Measurements from ENCODE around the gene ADAMTS13.

ADAMTS13 gene

GRCh38 chr9:133437753-133438531 lies 15.8 kb downstream of the ADAMTS13 start:
- H3F3A ChIP-seq (ENCODE audit: insufficient read depth, low read length): no peaks in the 10 kb centered on the region
- H3K27me3 ChIP-seq (ENCODE audit: insufficient read depth, low read length): 0 out of 2 replicates have a peak, but pooled peaks cover under 1% of the 10 kb centered on the region
- no peak overlapping the region for H3K27ac ChIP-seq (ENCODE audit: low read depth, low read length, poor library complexity, severe bottlenecking)

DNA sequence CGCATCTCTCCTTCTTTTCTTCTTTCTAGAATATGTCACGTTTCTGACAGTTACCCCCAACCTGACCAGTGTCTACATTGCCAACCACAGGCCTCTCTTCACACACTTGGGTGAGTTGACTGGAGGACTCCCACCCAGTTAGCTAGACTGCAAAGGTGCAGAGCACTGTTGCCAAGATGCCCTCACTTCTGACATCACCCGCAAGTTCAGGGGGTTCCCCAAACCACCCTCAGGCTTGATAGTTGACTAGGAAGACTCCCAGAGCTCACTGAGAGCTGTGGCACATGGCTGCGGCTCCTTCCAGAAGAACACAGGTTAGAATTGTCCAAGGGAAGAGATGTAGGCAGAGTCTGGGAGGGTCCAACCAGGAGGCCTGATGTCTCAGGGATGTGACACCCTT lies 17.2 kb downstream of the ADAMTS13 start:
- TF ChIP-seq, protein P1, sequence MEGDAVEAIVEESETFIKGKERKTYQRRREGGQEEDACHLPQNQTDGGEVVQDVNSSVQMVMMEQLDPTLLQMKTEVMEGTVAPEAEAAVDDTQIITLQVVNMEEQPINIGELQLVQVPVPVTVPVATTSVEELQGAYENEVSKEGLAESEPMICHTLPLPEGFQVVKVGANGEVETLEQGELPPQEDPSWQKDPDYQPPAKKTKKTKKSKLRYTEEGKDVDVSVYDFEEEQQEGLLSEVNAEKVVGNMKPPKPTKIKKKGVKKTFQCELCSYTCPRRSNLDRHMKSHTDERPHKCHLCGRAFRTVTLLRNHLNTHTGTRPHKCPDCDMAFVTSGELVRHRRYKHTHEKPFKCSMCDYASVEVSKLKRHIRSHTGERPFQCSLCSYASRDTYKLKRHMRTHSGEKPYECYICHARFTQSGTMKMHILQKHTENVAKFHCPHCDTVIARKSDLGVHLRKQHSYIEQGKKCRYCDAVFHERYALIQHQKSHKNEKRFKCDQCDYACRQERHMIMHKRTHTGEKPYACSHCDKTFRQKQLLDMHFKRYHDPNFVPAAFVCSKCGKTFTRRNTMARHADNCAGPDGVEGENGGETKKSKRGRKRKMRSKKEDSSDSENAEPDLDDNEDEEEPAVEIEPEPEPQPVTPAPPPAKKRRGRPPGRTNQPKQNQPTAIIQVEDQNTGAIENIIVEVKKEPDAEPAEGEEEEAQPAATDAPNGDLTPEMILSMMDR (IDR thresholded peaks at IDR 0.05; ENCODE audit: low read length): no peak
- no peak for TF ChIP-seq EZH2 (IDR thresholded peaks at IDR 0.05; ENCODE audit: borderline replicate concordance, low read length)
- Histone ChIP-seq H4K20me1 (ENCODE audit: insufficient read depth, low read length) (no peaks in the 10 kb centered on the region), H3K9me3 (ENCODE audit: low read length) (no peaks in the 10 kb centered on the region)

More at GRCh38 chr9:133437753-133438531, 15.8 kb downstream of the ADAMTS13 start:
- Histone ChIP-seq H3K36me3 (ENCODE audit: insufficient read depth, low read length) (no peaks in the 10 kb centered on the region), H3K4me1 (ENCODE audit: insufficient read depth, low read length, severe bottlenecking) (no peaks in the 10 kb centered on the region), H3K4me3 (ENCODE audit: low read depth, low read length, poor library complexity, severe bottlenecking) (no peak overlapping the region), H3K9ac (ENCODE audit: low read length) (no peak overlapping the region), H3K4me2 (ENCODE audit: low read length) (no peak overlapping the region), H2AFZ (ENCODE audit: low read length) (no peak overlapping the region), H3K79me2 (ENCODE audit: insufficient read depth, low read length) (no peaks in the 10 kb centered on the region), H3K9me3 (ENCODE audit: low read length) (no peaks in the 10 kb centered on the region), H4K20me1 (ENCODE audit: insufficient read depth, low read length) (no peaks in the 10 kb centered on the region), H3K9me2 (ENCODE audit: low read depth, low read length) (no peaks in the 10 kb centered on the region)
- TF ChIP-seq, protein P1 (IDR thresholded peaks at IDR 0.05; ENCODE audit: low read length): peak; percentile 54
- no peak for TF ChIP-seq EZH2 (IDR thresholded peaks at IDR 0.05; ENCODE audit: borderline replicate concordance, low read length)

DNA sequence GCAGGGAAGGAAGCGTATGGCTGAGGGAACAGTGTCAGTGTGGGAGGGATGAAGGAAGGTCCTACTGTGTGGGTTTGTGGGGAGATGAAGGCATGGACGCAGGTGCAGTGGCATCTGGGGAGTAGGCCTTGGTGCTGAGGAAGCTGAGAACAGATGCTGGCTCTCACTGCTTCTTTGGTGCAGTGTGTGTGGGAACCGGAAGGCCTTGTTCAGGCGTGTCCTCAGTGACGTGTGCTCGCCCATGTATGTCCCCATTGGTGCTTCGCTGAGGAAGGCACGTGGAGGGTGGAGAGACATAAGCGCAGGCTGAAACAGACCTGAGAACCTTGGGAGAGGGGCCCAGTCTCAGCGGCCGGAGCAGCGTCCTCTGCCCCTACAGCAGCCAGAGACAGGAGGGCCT lies 18.7 kb downstream of the ADAMTS13 start:
- Histone ChIP-seq H3K4me1 (ENCODE audit: insufficient read depth, low read length, severe bottlenecking) (no peaks in the 10 kb centered on the region), H3K9me3 (ENCODE audit: low read length) (no peaks in the 10 kb centered on the region), H3K79me2 (ENCODE audit: insufficient read depth, low read length) (no peaks in the 10 kb centered on the region), H4K20me1 (ENCODE audit: insufficient read depth, low read length) (no peaks in the 10 kb centered on the region), H3K4me3 (ENCODE audit: low read depth, low read length, poor library complexity, severe bottlenecking) (no peak overlapping the region), H3K36me3 (ENCODE audit: insufficient read depth, low read length) (no peaks in the 10 kb centered on the region), H3K27me3 (ENCODE audit: insufficient read depth, low read length) (no peaks in the 10 kb centered on the region), H3K9ac (ENCODE audit: low read length) (no peak overlapping the region), H3K9me2 (ENCODE audit: low read depth, low read length) (no peaks in the 10 kb centered on the region), H3K4me2 (ENCODE audit: low read length) (no peak overlapping the region), H3F3A (ENCODE audit: insufficient read depth, low read length) (no peaks in the 10 kb centered on the region), H3K27ac (ENCODE audit: low read depth, low read length, poor library complexity, severe bottlenecking) (no peak overlapping the region), H2AFZ (ENCODE audit: low read length) (no peak overlapping the region)
- no peak for TF ChIP-seq EZH2 (IDR thresholded peaks at IDR 0.05; ENCODE audit: borderline replicate concordance, low read length)
- TF ChIP-seq, protein P1 (IDR thresholded peaks at IDR 0.05; ENCODE audit: low read length): no peak

More for the DNA sequence above, 17.2 kb downstream of the ADAMTS13 start:
- no peaks in the 10 kb centered on the region for H3F3A ChIP-seq (ENCODE audit: insufficient read depth, low read length)
- no peaks in the 10 kb centered on the region for H3K79me2 ChIP-seq (ENCODE audit: insufficient read depth, low read length)
- no peaks in the 10 kb centered on the region for H3K9me2 ChIP-seq (ENCODE audit: low read depth, low read length)
- H3K36me3 ChIP-seq (ENCODE audit: insufficient read depth, low read length): no peaks in the 10 kb centered on the region
- no peak overlapping the region for H3K4me2 ChIP-seq (ENCODE audit: low read length)
- no peak overlapping the region for H3K4me3 ChIP-seq (ENCODE audit: low read depth, low read length, poor library complexity, severe bottlenecking)
- no peaks in the 10 kb centered on the region for H3K27me3 ChIP-seq (ENCODE audit: insufficient read depth, low read length)
- no peaks in the 10 kb centered on the region for H3K4me1 ChIP-seq (ENCODE audit: insufficient read depth, low read length, severe bottlenecking)
- H2AFZ ChIP-seq (ENCODE audit: low read length): no peak overlapping the region
- no peak overlapping the region for H3K9ac ChIP-seq (ENCODE audit: low read length)
- H3K27ac ChIP-seq (ENCODE audit: low read depth, low read length, poor library complexity, severe bottlenecking): no peak overlapping the region
